ENCODE results near the gene CALHM6. TPM values are rescaled to one million over a fixed set of nuclear protein-coding genes. Genes with fewer than 3 reads are reported as not detected.

Gene CALHM6
- total RNA-seq, 1 donor from 2014 or later, result not detected

- no peaks in the 10 kb centered on the region for H3K27me3 ChIP-seq
- intact Hi-C loops (cut with DNase I), result no loop called here
- H3K4me3 ChIP-seq, result no peak overlapping the region
- peaks cover 0 to 8% of the 10 kb centered on the region in 2 donors for H3K4me1 ChIP-seq
- H3K36me3 ChIP-seq, result no peaks in the 10 kb centered on the region
- H3K9me3 ChIP-seq, result no peaks in the 10 kb centered on the region
- TF ChIP-seq, protein P1, sequence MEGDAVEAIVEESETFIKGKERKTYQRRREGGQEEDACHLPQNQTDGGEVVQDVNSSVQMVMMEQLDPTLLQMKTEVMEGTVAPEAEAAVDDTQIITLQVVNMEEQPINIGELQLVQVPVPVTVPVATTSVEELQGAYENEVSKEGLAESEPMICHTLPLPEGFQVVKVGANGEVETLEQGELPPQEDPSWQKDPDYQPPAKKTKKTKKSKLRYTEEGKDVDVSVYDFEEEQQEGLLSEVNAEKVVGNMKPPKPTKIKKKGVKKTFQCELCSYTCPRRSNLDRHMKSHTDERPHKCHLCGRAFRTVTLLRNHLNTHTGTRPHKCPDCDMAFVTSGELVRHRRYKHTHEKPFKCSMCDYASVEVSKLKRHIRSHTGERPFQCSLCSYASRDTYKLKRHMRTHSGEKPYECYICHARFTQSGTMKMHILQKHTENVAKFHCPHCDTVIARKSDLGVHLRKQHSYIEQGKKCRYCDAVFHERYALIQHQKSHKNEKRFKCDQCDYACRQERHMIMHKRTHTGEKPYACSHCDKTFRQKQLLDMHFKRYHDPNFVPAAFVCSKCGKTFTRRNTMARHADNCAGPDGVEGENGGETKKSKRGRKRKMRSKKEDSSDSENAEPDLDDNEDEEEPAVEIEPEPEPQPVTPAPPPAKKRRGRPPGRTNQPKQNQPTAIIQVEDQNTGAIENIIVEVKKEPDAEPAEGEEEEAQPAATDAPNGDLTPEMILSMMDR (IDR thresholded peaks at IDR 0.05), result no peak
- no peak overlapping the region for H3K27ac ChIP-seq
- DNase-seq (ENCODE audit: low spot score in 2 of 2), result no peak
Observed at GRCh38 chr6:116420341-116420740, 40.8 kb upstream of the CALHM6 start.

DNA sequence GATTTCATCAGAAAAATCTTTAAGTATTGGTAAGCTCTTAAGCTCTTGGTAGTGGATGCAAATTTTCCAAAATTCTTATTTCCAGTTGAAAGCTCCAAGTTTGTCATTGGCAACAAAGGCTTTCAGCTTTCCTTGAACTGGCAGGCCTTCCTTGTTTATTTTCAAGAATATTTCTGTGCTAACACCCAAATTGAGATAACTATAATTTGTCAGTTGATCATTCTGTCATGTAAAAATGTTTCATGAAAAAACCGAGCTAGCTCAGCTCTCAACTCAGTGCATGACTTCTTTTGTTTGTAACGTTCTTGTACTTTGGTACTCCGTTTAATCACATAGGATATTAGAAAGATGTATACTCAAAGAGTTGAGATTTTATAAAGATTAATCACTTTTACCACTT is 38.9 kb upstream of the CALHM6 start:
- intact Hi-C loops (cut with DNase I), result no loop called here
- DNase-seq (ENCODE audit: low spot score in 2 of 2), result no peak
- Histone ChIP-seq H3K4me1 (peaks cover 0 to 8% of the 10 kb centered on the region in 2 donors), H3K9me3 (no peaks in the 10 kb centered on the region), H3K27me3 (no peaks in the 10 kb centered on the region), H3K27ac (no peak overlapping the region), H3K36me3 (peaks cover 4 to 7% of the 10 kb centered on the region in 2 donors), H3K4me3 (no peak overlapping the region)
- TF ChIP-seq, protein P1 (IDR thresholded peaks at IDR 0.05), result no peak

DNA sequence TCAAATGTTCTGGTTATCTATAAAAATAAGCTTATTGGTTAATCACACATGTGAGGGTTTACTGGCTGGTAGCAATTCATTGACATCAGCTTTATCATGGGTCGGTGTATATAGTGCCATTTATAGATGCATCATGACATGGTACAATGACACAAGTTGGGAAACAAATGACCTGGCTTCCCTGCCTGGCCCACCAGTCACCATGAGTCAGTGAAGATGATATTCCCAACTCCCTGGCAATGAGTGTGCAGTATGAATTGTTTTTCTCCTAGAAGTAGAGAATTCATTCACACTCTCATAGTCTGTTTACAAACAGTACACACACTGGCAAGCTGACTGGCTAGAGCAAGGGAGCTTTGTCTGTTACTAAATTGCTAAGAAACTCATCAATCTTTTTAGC is 37.2 kb upstream of the CALHM6 start:
- intact Hi-C loops (cut with DNase I), result no loop called here
- Histone ChIP-seq H3K4me3 (no peak overlapping the region), H3K4me1 (peaks cover 0 to 8% of the 10 kb centered on the region in 2 donors), H3K36me3 (peaks cover 12 to 17% of the 10 kb centered on the region in 2 donors), H3K27me3 (no peaks in the 10 kb centered on the region), H3K27ac (no peak overlapping the region), H3K9me3 (no peaks in the 10 kb centered on the region)
- DNase-seq (ENCODE audit: low spot score in 2 of 2), result no peak
- TF ChIP-seq, protein P1 (IDR thresholded peaks at IDR 0.05), result no peak

GRCh38 chr6:116426551-116426950 is 34.6 kb upstream of the CALHM6 start:
- DNase-seq (ENCODE audit: low spot score in 2 of 2), result no peak
- Histone ChIP-seq H3K4me3 (no peak overlapping the region), H3K4me1 (peaks cover 0 to 8% of the 10 kb centered on the region in 2 donors), H3K27ac (no peak overlapping the region), H3K36me3 (peaks cover 22 to 26% of the 10 kb centered on the region in 2 donors), H3K9me3 (no peaks in the 10 kb centered on the region), H3K27me3 (no peaks in the 10 kb centered on the region)
- intact Hi-C loops (cut with DNase I), result no loop called here
- TF ChIP-seq, protein P1 (IDR thresholded peaks at IDR 0.05), result no peak

- H3K4me1 ChIP-seq, result no peaks in the 10 kb centered on the region
- TF ChIP-seq, protein P1 (IDR thresholded peaks at IDR 0.05), result no peak
- H3K9me3 ChIP-seq, result no peaks in the 10 kb centered on the region
- DNase-seq (ENCODE audit: low spot score in 2 of 2), result no peak
- peaks cover 22 to 42% of the 10 kb centered on the region in 2 donors for H3K36me3 ChIP-seq
- intact Hi-C loops (cut with DNase I), result no loop called here
- H3K27ac ChIP-seq, result no peak overlapping the region
- H3K27me3 ChIP-seq, result no peaks in the 10 kb centered on the region
- H3K4me3 ChIP-seq, result no peak overlapping the region
Observed at GRCh38 chr6:116429111-116429510, 32.1 kb upstream of the CALHM6 start.

- no peak for DNase-seq (ENCODE audit: low spot score in 2 of 2)
- TF ChIP-seq, protein P1 (IDR thresholded peaks at IDR 0.05), result no peak
- no peak overlapping the region for H3K27ac ChIP-seq
- no peaks in the 10 kb centered on the region for H3K27me3 ChIP-seq
- no peak overlapping the region for H3K4me3 ChIP-seq
- intact Hi-C loops (cut with DNase I), result no loop called here
- H3K36me3 ChIP-seq, result peaks cover 27 to 49% of the 10 kb centered on the region in 2 donors
- no peaks in the 10 kb centered on the region for H3K9me3 ChIP-seq
- H3K4me1 ChIP-seq, result no peaks in the 10 kb centered on the region
Observed at GRCh38 chr6:116430860-116431259, 30.3 kb upstream of the CALHM6 start.
